HCT116 (cell line): ENCODE data around the gene GLTP.

Source experiments
- CTCF ChIP-seq, 3 experiments: fragments of 200-600 bp in 1 of 3; sonication (generic) in 1 of 3; IDR thresholded peaks in 2 of 3; conservative IDR thresholded peaks in 1 of 3; 2 replicates each; pipeline ENCODE4 v1.5.1; 2012 to 2017; ENCODE audit warnings: low read depth in 2 of 3, low read length in 2 of 3, antibody characterized with exemption in 1 of 3, borderline replicate concordance in 1 of 3, control low read depth in 1 of 3, mild to moderate bottlenecking in 1 of 3, mixed read lengths in 1 of 3, mixed run types in 1 of 3, moderate library complexity in 1 of 3; ENCODE audit not compliant: insufficient read depth in 1 of 3
- JUND ChIP-seq: IDR thresholded peaks from 2 replicates; pipeline ENCODE4 v1.6.1; 2012
- MAX ChIP-seq: IDR thresholded peaks from 2 replicates; pipeline ENCODE4 v1.6.1; 2012
- POLR2A ChIP-seq: IDR thresholded peaks from 2 replicates; pipeline ENCODE4 v1.7.0; 2011; ENCODE audit warnings: borderline replicate concordance; ENCODE audit not compliant: insufficient read depth, insufficient read length; ENCODE audit errors: extremely low read depth
- POLR2AphosphoS5 ChIP-seq: IDR thresholded peaks from 2 replicates; pipeline ENCODE4 v1.6.1; 2011; ENCODE audit warnings: mild to moderate bottlenecking, low read depth, low read length, moderate library complexity
- REST ChIP-seq: IDR thresholded peaks from 2 replicates; pipeline ENCODE4 v1.6.1; 2012; ENCODE audit warnings: low read depth
- SIN3A ChIP-seq: IDR thresholded peaks from 2 replicates; pipeline ENCODE4 v1.6.1; 2012; ENCODE audit warnings: low read depth
- SP1 ChIP-seq: IDR thresholded peaks from 2 replicates; pipeline ENCODE4 v1.6.1; 2012; ENCODE audit warnings: low read depth
- ZBTB33 ChIP-seq: IDR thresholded peaks from 2 replicates; pipeline ENCODE4 v1.6.1; 2011; ENCODE audit warnings: mild to moderate bottlenecking, low read length, moderate library complexity; ENCODE audit not compliant: insufficient replicate concordance; ENCODE audit errors: extremely low read depth

GRCh38 chr12:109833307-109834189, 46.8 kb downstream of the GLTP start, which contains the start of gene TRPV4:
- TF ChIP-seq CTCF (IDR thresholded peaks at IDR 0.05 in 2 of 3, conservative IDR thresholded peaks at IDR 0.05 in 1 of 3; ENCODE audit: borderline replicate concordance in 1 of 3, insufficient read depth in 1 of 3, low read depth in 2 of 3, low read length in 2 of 3), result no peak
- TF ChIP-seq MAX, result no peak
- no peak for TF ChIP-seq POLR2A
- TF ChIP-seq SIN3A, result no peak
- TF ChIP-seq ZBTB33, result no peak
- no peak for TF ChIP-seq POLR2AphosphoS5
- TF ChIP-seq SP1, result no peak
- TF ChIP-seq REST, result no peak
- no peak for TF ChIP-seq JUND
